Activated CD4-positive, alpha-beta T cell treated with anti-CD3 and anti-CD28 coated beads for 36 hours (primary cell): ENCODE measurements around the gene HSPA12B. TPM values are rescaled to one million over a fixed set of nuclear protein-coding genes. Genes with fewer than 3 reads are reported as not detected.

Experiments
- ATAC-seq: fragments of 200-7000 bp; cut with Tn5 transposase; one replicate; pipeline ENCODE4 v1.10.0; 2021; ENCODE audit warnings: mild to moderate bottlenecking, moderate library complexity
- CTCF ChIA-PET: fragments of 350-600 bp; sonication (Branson Sonifier 250); formaldehyde crosslinking; loops from one replicate; lab custom pipeline; 2021; ENCODE audit warnings: antibody characterized with exemption; lab: Charles Lee
- POLR2A ChIA-PET: fragments of 350-600 bp; sonication (Branson Sonifier 250); formaldehyde crosslinking; loops from one replicate; lab custom pipeline; 2021; ENCODE audit warnings: antibody characterized with exemption, inconsistent platforms; lab: Charles Lee
- DNase-seq: peaks from one replicate; pipeline ENCODE4 v3.0.0-alpha.2; 2020
- H3K27ac Mint-ChIP-seq: one replicate; pipeline ENCODE4 v1.8.0; 2021; ENCODE audit warnings: mixed read lengths
- H3K27me3 Mint-ChIP-seq: one replicate; pipeline ENCODE4 v1.8.0; 2021; ENCODE audit warnings: mixed read lengths
- H3K36me3 Mint-ChIP-seq: one replicate; pipeline ENCODE4 v1.8.0; 2021; ENCODE audit warnings: low read depth, mixed read lengths
- H3K4me1 Mint-ChIP-seq: one replicate; pipeline ENCODE4 v1.8.0; 2021; ENCODE audit warnings: mixed read lengths
- H3K4me3 Mint-ChIP-seq: one replicate; pipeline ENCODE4 v1.8.0; 2021; ENCODE audit warnings: mild to moderate bottlenecking, moderate library complexity, mixed read lengths
- H3K9me3 Mint-ChIP-seq: one replicate; pipeline ENCODE4 v1.8.0; 2021; ENCODE audit warnings: low read depth, mixed read lengths
- intact Hi-C, 2 experiments: fragments of 100-400 bp; cut with DNase I in 1 of 2; cut with micrococcal nuclease in 1 of 2; formaldehyde crosslinking; loops; one replicate each; pipeline versions ENCODE4 v1.14.2 to v1.15.1; 2022 to 2024; cut with DNase I, micrococcal nuclease
- total RNA-seq, 2 experiments: library from RNA; stranded (reverse); gene quantifications; one replicate each; pipeline ENCODE4 v1.2.3, GENCODE V29; 2021

The HSPA12B gene
- total RNA-seq, 2 experiments from 2014 or later: not detected

GRCh38 chr20:3729811-3730540 is 2.5 kb upstream of the HSPA12B start:
- intact Hi-C loops: no loop called here
- Mint-ChIP-seq H3K9me3 (no peaks in the 10 kb centered on the region), H3K36me3 (no peaks in the 10 kb centered on the region), H3K27me3 (peaks cover 40% of the 10 kb centered on the region), H3K4me1 (no peaks in the 10 kb centered on the region), H3K27ac (no peak overlapping the region), H3K4me3 (no peak overlapping the region)
- ATAC-seq: no peak
- ChIA-PET POLR2A (no interaction called here), CTCF (interaction anchor here (0.6 kb wide), 1 partner anchor 19 kb away, joined by 4 read pairs; no protein-coding TSS in a partner anchor)
- no peak for DNase-seq

GRCh38 chr20:3730803-3731672 is 1.4 kb upstream of the HSPA12B start:
- ChIA-PET CTCF (interaction anchor here (0.6 kb wide), 1 partner anchor 20 kb away, joined by 4 read pairs; no protein-coding TSS in a partner anchor), POLR2A (no interaction called here)
- Mint-ChIP-seq H3K4me3 (no peak overlapping the region), H3K36me3 (no peaks in the 10 kb centered on the region), H3K9me3 (no peaks in the 10 kb centered on the region), H3K27ac (no peak overlapping the region), H3K4me1 (no peaks in the 10 kb centered on the region), H3K27me3 (peaks cover 40% of the 10 kb centered on the region)
- DNase-seq (no peak), ATAC-seq (no peak)
- intact Hi-C loops: no loop called here

GRCh38 chr20:3731944-3732326 is 550 bp upstream of the HSPA12B start:
- Mint-ChIP-seq H3K9me3 (no peaks in the 10 kb centered on the region), H3K4me3 (no peak overlapping the region), H3K27ac (no peak overlapping the region), H3K36me3 (no peaks in the 10 kb centered on the region), H3K4me1 (no peaks in the 10 kb centered on the region), H3K27me3 (peaks cover 38% of the 10 kb centered on the region)
- no peak for DNase-seq
- ChIA-PET POLR2A (no interaction called here), CTCF (no interaction called here)
- ATAC-seq: no peak
- intact Hi-C loops: no loop called here

- H3K9me3 Mint-ChIP-seq: no peaks in the 10 kb centered on the region
- DNase-seq (no peak), ATAC-seq (no peak)
- H3K27me3 Mint-ChIP-seq: peaks cover 26% of the 10 kb centered on the region
- intact Hi-C loops: no loop called here
- ChIA-PET CTCF (no interaction called here), POLR2A (no interaction called here)
- H3K36me3 Mint-ChIP-seq: no peaks in the 10 kb centered on the region
- no peaks in the 10 kb centered on the region for H3K4me1 Mint-ChIP-seq
- no peak overlapping the region for H3K4me3 Mint-ChIP-seq
- no peak overlapping the region for H3K27ac Mint-ChIP-seq
Measured at GRCh38 chr20:3733119-3733995, 872 bp downstream of the HSPA12B start.

GRCh38 chr20:3734111-3734843 is 1.8 kb downstream of the HSPA12B start:
- no peaks in the 10 kb centered on the region for H3K36me3 Mint-ChIP-seq
- no peaks in the 10 kb centered on the region for H3K9me3 Mint-ChIP-seq
- H3K27me3 Mint-ChIP-seq: peaks cover 24% of the 10 kb centered on the region
- CTCF ChIA-PET: no interaction called here
- intact Hi-C loops: no loop called here
- ATAC-seq (no peak), DNase-seq (no peak)
- POLR2A ChIA-PET: no interaction called here
- H3K4me3 Mint-ChIP-seq: no peak overlapping the region
- no peak overlapping the region for H3K27ac Mint-ChIP-seq
- no peaks in the 10 kb centered on the region for H3K4me1 Mint-ChIP-seq

- H3K9me3 Mint-ChIP-seq: no peaks in the 10 kb centered on the region
- H3K36me3 Mint-ChIP-seq: no peaks in the 10 kb centered on the region
- ATAC-seq: no peak
- no peak for DNase-seq
- CTCF ChIA-PET: interaction anchor here (0.6 to 1.3 kb wide), 3 partner anchors 25 to 561 kb away, joined by 3 read pairs; no protein-coding TSS in a partner anchor
- no peak overlapping the region for H3K4me3 Mint-ChIP-seq
- POLR2A ChIA-PET: interaction anchor here (0.6 kb wide), 1 partner anchor 101 kb away, joined by 3 read pairs; no protein-coding TSS in a partner anchor
- H3K27ac Mint-ChIP-seq: no peak overlapping the region
- intact Hi-C loops: no loop called here
- H3K4me1 Mint-ChIP-seq: no peaks in the 10 kb centered on the region
- peaks cover 18% of the 10 kb centered on the region for H3K27me3 Mint-ChIP-seq
Measured at GRCh38 chr20:3735768-3736167, 3.3 kb downstream of the HSPA12B start.

GRCh38 chr20:3738111-3739053 is 5.9 kb downstream of the HSPA12B start:
- POLR2A ChIA-PET: no interaction called here
- H3K27me3 Mint-ChIP-seq: peaks cover 3% of the 10 kb centered on the region
- no peaks in the 10 kb centered on the region for H3K9me3 Mint-ChIP-seq
- no peak overlapping the region for H3K27ac Mint-ChIP-seq
- intact Hi-C loops: no loop called here
- CTCF ChIA-PET: no interaction called here
- H3K4me1 Mint-ChIP-seq: no peaks in the 10 kb centered on the region
- H3K36me3 Mint-ChIP-seq: no peaks in the 10 kb centered on the region
- no peak overlapping the region for H3K4me3 Mint-ChIP-seq
- no peak for ATAC-seq
- DNase-seq: no peak

- Mint-ChIP-seq H3K27me3 (peaks cover 3% of the 10 kb centered on the region), H3K27ac (no peak overlapping the region), H3K36me3 (no peaks in the 10 kb centered on the region), H3K9me3 (no peaks in the 10 kb centered on the region), H3K4me3 (no peak overlapping the region), H3K4me1 (no peaks in the 10 kb centered on the region)
- DNase-seq: no peak
- ChIA-PET POLR2A (no interaction called here), CTCF (no interaction called here)
- ATAC-seq: no peak
- intact Hi-C loops: no loop called here
Measured at GRCh38 chr20:3739054-3739925, 6.8 kb downstream of the HSPA12B start.

GRCh38 chr20:3739926-3740451 is 7.5 kb downstream of the HSPA12B start:
- Mint-ChIP-seq H3K27ac (no peak overlapping the region), H3K9me3 (no peaks in the 10 kb centered on the region), H3K4me1 (peaks cover 4% of the 10 kb centered on the region), H3K36me3 (no peaks in the 10 kb centered on the region), H3K4me3 (no peak overlapping the region), H3K27me3 (peaks cover 2% of the 10 kb centered on the region)
- DNase-seq (no peak), ATAC-seq (no peak)
- CTCF ChIA-PET: interaction anchor here (1.0 kb wide), 1 partner anchor 10 kb away, joined by 5 read pairs; no protein-coding TSS in a partner anchor
- POLR2A ChIA-PET: no interaction called here
- intact Hi-C loops: no loop called here
